ENCODE measurements around the gene PRLR. TPM values are rescaled to one million over a fixed set of nuclear protein-coding genes. Genes with fewer than 3 reads are reported as not detected.

Gene PRLR
- total and polyA plus RNA-seq, 10 of the 15 experiments (the other 5 are each of a cell fraction or from before 2014, with no cell fraction given): 0.03 to 8.1 (median 0.20) TPM

GRCh38 chr5:35205186-35205585 is 25.1 kb downstream of the PRLR start:
- CTCF ChIA-PET: no interaction called here
- Histone ChIP-seq H3K4me3 (no peak overlapping the region), H3K79me2 (ENCODE audit: control insufficient read depth, insufficient read depth, low read length) (no peaks in the 10 kb centered on the region), H4K20me1 (ENCODE audit: control insufficient read depth, insufficient read depth) (no peaks in the 10 kb centered on the region), H3K4me2 (ENCODE audit: control insufficient read depth, insufficient read depth) (no peak overlapping the region), H3K36me3 (ENCODE audit: control insufficient read depth in 2 of 2, insufficient read depth in 2 of 2, low read length in 1 of 2) (no peaks in the 10 kb centered on the region), H3K27ac (ENCODE audit: control insufficient read depth, insufficient read depth) (no peak overlapping the region), H3K9ac (ENCODE audit: control insufficient read depth, insufficient read depth, low read length) (no peak overlapping the region), H2AFZ (ENCODE audit: control insufficient read depth, low read depth, low read length) (no peak overlapping the region), H3K9me3 (replicated peaks; ENCODE audit: control insufficient read depth, insufficient read depth, low read length) (no peaks in the 10 kb centered on the region), H3K27me3 (replicated peaks in 1 of 2; ENCODE audit: control insufficient read depth in 2 of 2, insufficient read depth in 2 of 2, low read length in 1 of 2) (no peaks in the 10 kb centered on the region), H3K4me1 (ENCODE audit: control insufficient read depth, insufficient read depth, low read length) (no peaks in the 10 kb centered on the region)
- WGBS (ENCODE audit: insufficient coverage, insufficient replicate concordance, low lambda C conversion rate, missing lambda C conversion rate): 20% methylated on average over 2 of the region's 2 CpGs
- intact Hi-C loops (cut with micrococcal nuclease; ENCODE audit: unreplicated experiment) (no loop called here), in situ Hi-C loops (cut with MboI) (no loop called here)
- no TSS peak for BruUV-seq (replicated peaks)
- POLR2A ChIA-PET: no interaction called here
- no peak for DNase-seq (ENCODE audit: low read depth, low spot score)
- RAD21 ChIA-PET (ENCODE audit: unreplicated experiment): no interaction called here
- peak; percentile 23 for FAIRE-seq
- SMC1A ChIA-PET (ENCODE audit: uncharacterized antibody, unreplicated experiment): interaction anchor here (1.5 to 13.1 kb wide), 2 partner anchors 20 to 113 kb away, joined by 3 to 224 read pairs; partner anchors contain the start of gene PRLR
- ATAC-seq: no peak
- TF ChIP-seq ZBTB40 (IDR thresholded peaks at IDR 0.05; ENCODE audit: borderline replicate concordance): no peak
- no peak for TF ChIP-seq FOXK2 (IDR thresholded peaks at IDR 0.05)
- TF ChIP-seq ELK1 (IDR thresholded peaks at IDR 0.05; ENCODE audit: low read depth, low read length): no peak
- no peak for TF ChIP-seq FOS (IDR thresholded peaks at IDR 0.05; ENCODE audit: borderline replicate concordance, extremely low read depth, insufficient read length)
- TF ChIP-seq EED (IDR thresholded peaks at IDR 0.05; ENCODE audit: low read depth): no peak
- TF ChIP-seq CBX3 (IDR thresholded peaks at IDR 0.05; ENCODE audit: borderline replicate concordance, low read depth): no peak
- TF ChIP-seq USF1 (IDR thresholded peaks at IDR 0.05; ENCODE audit: borderline replicate concordance, extremely low read length, insufficient read depth, low read depth, low read length): no peak
- no peak for TF ChIP-seq E2F8 (IDR thresholded peaks at IDR 0.05; ENCODE audit: low read depth, partially characterized antibody)
- no peak for TF ChIP-seq HDGF (IDR thresholded peaks at IDR 0.05)
- no peak for TF ChIP-seq REST (IDR thresholded peaks at IDR 0.05; ENCODE audit: low read depth, low read length)
